ENCODE data around the gene CHST8. TPM values are rescaled to one million over a fixed set of nuclear protein-coding genes. Genes with fewer than 3 reads are reported as not detected.

CHST8 gene
- total RNA-seq, 1 donor from 2014 or later = not detected

GRCh38 chr19:33784432-33784831 lies 162.7 kb downstream of the CHST8 start:
- intact Hi-C loops (cut with DNase I) = loop anchor here (5.0 kb wide), 1 partner anchor 218 kb away; no protein-coding TSS in a partner anchor
- DNase-seq (no peak), ATAC-seq (ENCODE audit: poor library complexity) (no peak)

- ATAC-seq (ENCODE audit: poor library complexity) (no peak), DNase-seq (no peak)
- intact Hi-C loops (cut with DNase I) = no loop called here
Observed at GRCh38 chr19:33785795-33786194, 164.0 kb downstream of the CHST8 start.

- intact Hi-C loops (cut with DNase I) = no loop called here
- DNase-seq = no peak
- no peak for ATAC-seq (ENCODE audit: poor library complexity)
Observed at GRCh38 chr19:33788676-33789075, 166.9 kb downstream of the CHST8 start.

- intact Hi-C loops (cut with DNase I) = no loop called here
- no peak for ATAC-seq (ENCODE audit: poor library complexity)
- DNase-seq = no peak
Observed at GRCh38 chr19:33789344-33789743, 167.6 kb downstream of the CHST8 start.

- ATAC-seq (ENCODE audit: poor library complexity) = no peak
- intact Hi-C loops (cut with DNase I) = loop anchor here (10.0 kb wide), 1 partner anchor 110 kb away; no protein-coding TSS in a partner anchor
Observed at GRCh38 chr19:33794683-33795369, 173.1 kb downstream of the CHST8 start.

GRCh38 chr19:33795370-33796163 lies 173.8 kb downstream of the CHST8 start:
- intact Hi-C loops (cut with DNase I) = loop anchor here (10.0 kb wide), 1 partner anchor 109 kb away; no protein-coding TSS in a partner anchor
- peak; percentile 88 for ATAC-seq (ENCODE audit: poor library complexity)
- peak; percentile 91 for DNase-seq

More at GRCh38 chr19:33794683-33795369, 173.1 kb downstream of the CHST8 start:
- DNase-seq = peak; percentile 64

- intact Hi-C loops (cut with DNase I) = loop anchor here (10.0 kb wide), 1 partner anchor 108 kb away; no protein-coding TSS in a partner anchor
- DNase-seq = peak; percentile 71
- ATAC-seq (ENCODE audit: poor library complexity) = peak; percentile 19
Observed at GRCh38 chr19:33796164-33796875, 174.6 kb downstream of the CHST8 start, which contains the start of gene KCTD15. TSS of gene KCTD15 (plus strand) at chr19:33796870. CDS start at chr19:33800455, 3,585 bp downstream.

GRCh38 chr19:33797802-33798671 lies 176.3 kb downstream of the CHST8 start:
- ATAC-seq (ENCODE audit: poor library complexity) = peak; percentile 60
- DNase-seq = peak; percentile 79
- intact Hi-C loops (cut with DNase I) = loop anchor here (10.0 kb wide), 1 partner anchor 107 kb away; no protein-coding TSS in a partner anchor

- no peak for DNase-seq
Observed at GRCh38 chr19:33798681-33799111, 176.9 kb downstream of the CHST8 start.

GRCh38 chr19:33799476-33799875 lies 177.7 kb downstream of the CHST8 start:
- DNase-seq (no peak), ATAC-seq (ENCODE audit: poor library complexity) (no peak)
- intact Hi-C loops (cut with DNase I) = loop anchor here (10.0 kb wide), 1 partner anchor 105 kb away; no protein-coding TSS in a partner anchor

More at GRCh38 chr19:33798681-33799111, 176.9 kb downstream of the CHST8 start:
- no peak for ATAC-seq (ENCODE audit: poor library complexity)
- intact Hi-C loops (cut with DNase I) = loop anchor here (10.0 kb wide), 1 partner anchor 106 kb away; no protein-coding TSS in a partner anchor

GRCh38 chr19:33800012-33800680 lies 178.4 kb downstream of the CHST8 start:
- ATAC-seq (ENCODE audit: poor library complexity) = no peak
- intact Hi-C loops (cut with DNase I) = no loop called here
- DNase-seq = no peak

- intact Hi-C loops (cut with DNase I) = no loop called here
- DNase-seq (no peak), ATAC-seq (ENCODE audit: poor library complexity) (no peak)
Observed at GRCh38 chr19:33801411-33801810, 179.7 kb downstream of the CHST8 start.

GRCh38 chr19:33802001-33802400 lies 180.2 kb downstream of the CHST8 start:
- ATAC-seq (ENCODE audit: poor library complexity) (no peak), DNase-seq (no peak)
- intact Hi-C loops (cut with DNase I) = no loop called here

GRCh38 chr19:33802801-33803200 lies 181.0 kb downstream of the CHST8 start:
- intact Hi-C loops (cut with DNase I) = no loop called here
- ATAC-seq (ENCODE audit: poor library complexity) (no peak), DNase-seq (no peak)

- intact Hi-C loops (cut with DNase I) = no loop called here
- DNase-seq (no peak), ATAC-seq (ENCODE audit: poor library complexity) (no peak)
Observed at GRCh38 chr19:33803383-33803782, 181.6 kb downstream of the CHST8 start.

- intact Hi-C loops (cut with DNase I) = no loop called here
- DNase-seq = peak; percentile 79
- peak; percentile 83 for ATAC-seq (ENCODE audit: poor library complexity)
Observed at GRCh38 chr19:33804021-33804799, 182.5 kb downstream of the CHST8 start.

GRCh38 chr19:33805313-33805712 lies 183.6 kb downstream of the CHST8 start:
- intact Hi-C loops (cut with DNase I) = no loop called here
- DNase-seq (no peak), ATAC-seq (ENCODE audit: poor library complexity) (no peak)
